K562 (cell line): ENCODE results near the gene MARCKSL1. TPM values are rescaled to one million over a fixed set of nuclear protein-coding genes. Genes with fewer than 3 reads are reported as not detected.

Experiments
- CBFA2T3 ChIP-seq: fragments of 450-650 bp; IDR thresholded peaks from 2 replicates; pipeline ENCODE4 v1.6.1; 2017
- CHD1 ChIP-seq: fragments of 200-600 bp; sonication (generic); IDR thresholded peaks from one replicate; pipeline ENCODE4 v1.6.1; 2012; ENCODE audit warnings: mild to moderate bottlenecking, moderate library complexity, low read length, inconsistent platforms
- EHMT2 ChIP-seq: fragments of 450-650 bp; IDR thresholded peaks from 2 replicates; pipeline ENCODE4 v1.6.1; 2018; ENCODE audit warnings: antibody characterized with exemption
- FOXK1 ChIP-seq: sonication (generic); formaldehyde crosslinking; IDR thresholded peaks from 2 replicates; pipeline ENCODE4 v1.8.0; 2022; ENCODE audit warnings: missing genetic modification reagents, mild to moderate bottlenecking, borderline replicate concordance
- FUS ChIP-seq: fragments of 200-400 bp; formaldehyde crosslinking; optimal IDR thresholded peaks from 2 replicates; pipeline ENCODE3; 2017; ENCODE audit warnings: low read depth, low read length
- GABPB1 ChIP-seq: sonication (generic); formaldehyde crosslinking; IDR thresholded peaks from 2 replicates; pipeline ENCODE4 v1.8.0; 2022; ENCODE audit warnings: mild to moderate bottlenecking, missing genetic modification reagents
- HSF4 ChIP-seq: fragments of 250-450 bp; sonication (Bioruptor Pico); IDR thresholded peaks from 2 replicates; pipeline ENCODE4 v2.1.2; 2022; ENCODE audit warnings: mild to moderate bottlenecking, moderate library complexity, borderline replicate concordance
- ILF3 ChIP-seq: fragments of 450-650 bp; IDR thresholded peaks from 2 replicates; pipeline ENCODE4 v1.6.1; 2018; ENCODE audit warnings: antibody characterized with exemption, mild to moderate bottlenecking, moderate library complexity, borderline replicate concordance
- PCBP2 ChIP-seq: fragments of 200-400 bp; formaldehyde crosslinking; IDR thresholded peaks from 2 replicates; pipeline ENCODE4 v1.6.1; 2018; ENCODE audit warnings: low read length, low read depth, mild to moderate bottlenecking, moderate library complexity; ENCODE audit not compliant: poor library complexity, severe bottlenecking
- RCOR1 ChIP-seq, 2 experiments: IDR thresholded peaks; 2 replicates each; pipeline ENCODE4 v1.6.1; 2012; ENCODE audit warnings: low read depth in 2 of 2, low read length in 2 of 2, borderline replicate concordance in 1 of 2, improper control_type of control experiment in 1 of 2
- RNF2 ChIP-seq: sonication (generic); IDR thresholded peaks from 2 replicates; pipeline ENCODE4 v1.6.1; 2016
- SIX5 ChIP-seq, 2 experiments: IDR thresholded peaks; 2 replicates each; pipeline ENCODE4 v1.6.1; 2011; ENCODE audit warnings: low read length in 2 of 2, borderline replicate concordance in 1 of 2, low read depth in 1 of 2, mild to moderate bottlenecking in 1 of 2, moderate library complexity in 1 of 2; ENCODE audit not compliant: insufficient read depth in 1 of 2
- TAF15 ChIP-seq: fragments of 200-400 bp; formaldehyde crosslinking; IDR thresholded peaks from 2 replicates; pipeline ENCODE4 v1.6.1; 2017; ENCODE audit warnings: mild to moderate bottlenecking, low read depth, low read length, moderate library complexity
- TCF15 ChIP-seq: fragments of 250-450 bp; sonication (Bioruptor Pico); IDR thresholded peaks from 2 replicates; pipeline ENCODE4 v1.8.0; 2022; ENCODE audit warnings: moderate library complexity, mild to moderate bottlenecking, inconsistent platforms
- THRB ChIP-seq: fragments of 450-650 bp; formaldehyde crosslinking; conservative IDR thresholded peaks from 2 replicates; pipeline ENCODE4 v1.4.0; 2022; ENCODE audit warnings: mild to moderate bottlenecking, missing genetic modification characterization
- U2AF1 ChIP-seq: fragments of 200-400 bp; formaldehyde crosslinking; optimal IDR thresholded peaks from 2 replicates; pipeline ENCODE3; 2017; ENCODE audit warnings: mild to moderate bottlenecking, low read depth, low read length, moderate library complexity
- ZBTB7A ChIP-seq: IDR thresholded peaks from 2 replicates; pipeline ENCODE4 v1.6.1; 2011; ENCODE audit warnings: low read depth, mild to moderate bottlenecking, low read length, moderate library complexity, borderline replicate concordance; ENCODE audit not compliant: control insufficient read depth
- ZNF445 ChIP-seq: fragments of 250-450 bp; sonication (Bioruptor Pico); IDR thresholded peaks from 2 replicates; pipeline ENCODE4 v1.4.0; 2020; ENCODE audit warnings: low read depth, mild to moderate bottlenecking, moderate library complexity
- ZNF609 ChIP-seq: sonication (generic); formaldehyde crosslinking; IDR thresholded peaks from 2 replicates; pipeline ENCODE4 v1.8.1; 2023; ENCODE audit warnings: missing genetic modification reagents, mild to moderate bottlenecking, borderline replicate concordance
- polyA plus RNA-seq, 8 experiments: library from polyadenylated mRNA; depleted of rRNA in 4 of 8; stranded (reverse) in 5 of 8; unstranded in 3 of 8; fragments of >200 nt; fragmentation: Nextera tagmentation in 2 of 8; fragmentation: Illumina TruSeq in 1 of 8; extraction: Ambion mirVana in 2 of 8; extraction: Trizol in 1 of 8; gene quantifications; 2 replicates each; pipeline versions ENCODE4 v1.2.1 to v1.2.3, GENCODE V29; 2011 to 2014; ENCODE audit warnings: inconsistent platforms in 1 of 8, missing spikeins in 1 of 8
- total RNA-seq, 7 experiments: library from RNA; depleted of rRNA in 6 of 7; stranded (reverse); fragments of >200 nt in 6 of 7; fragmentation: Illumina TruSeq in 2 of 7; extraction: Trizol in 2 of 7; gene quantifications; 2 replicates each; pipeline versions ENCODE4 v1.2.1 to v1.2.3, GENCODE V29; 2011 to 2021; ENCODE audit warnings: low replicate concordance in 1 of 7
- TF ChIP-seq, protein P1 (sequence below): sonication (generic); formaldehyde crosslinking; IDR thresholded peaks from 2 replicates; pipeline ENCODE4 v1.8.0; 2022; ENCODE audit warnings: mild to moderate bottlenecking, missing genetic modification reagents
- TF ChIP-seq, protein P2 (sequence below): fragments of 250-450 bp; sonication (Bioruptor Pico); IDR thresholded peaks from 2 replicates; pipeline ENCODE4 v1.9.0; 2021; ENCODE audit warnings: mild to moderate bottlenecking

The MARCKSL1 gene
- total and polyA plus RNA-seq, 9 of the 15 experiments (the other 6 are each of a cell fraction or from before 2014, with no cell fraction given), result 14.7 to 325 (median 155) TPM

DNA sequence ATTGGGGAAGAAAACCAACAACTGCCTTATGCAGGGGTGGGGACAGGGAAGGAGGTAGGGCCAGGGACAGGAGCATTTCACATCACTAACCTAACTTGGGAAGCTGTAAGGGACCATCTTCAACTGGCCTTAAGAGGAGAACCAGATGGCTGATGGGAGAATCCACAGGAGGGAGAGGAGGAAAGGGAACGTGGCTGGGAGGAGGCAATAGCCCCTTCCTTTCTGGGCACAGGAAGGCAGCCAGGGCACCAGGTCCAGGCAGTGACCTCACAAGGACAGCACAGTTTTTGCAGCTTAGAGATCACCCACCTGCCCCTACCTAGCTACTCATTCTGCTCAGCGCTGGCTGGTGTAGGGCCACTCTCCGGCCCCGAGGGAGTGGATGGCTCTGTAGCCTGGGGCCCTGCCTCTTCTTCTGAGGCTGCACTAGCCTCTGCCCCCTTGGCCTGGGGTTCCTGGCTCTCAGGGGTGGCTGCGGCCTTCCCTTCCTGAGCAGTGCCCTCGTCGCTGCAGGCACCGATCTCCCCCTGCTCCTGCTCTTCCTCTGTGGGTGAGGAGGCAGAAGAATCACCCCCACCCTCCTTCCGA, 1.7 kb downstream of the MARCKSL1 start (continued):
- TF ChIP-seq ILF3 (0 out of 2 replicates have a peak, but pooled peaks have one; percentile 14), TAF15 (0 out of 2 replicates have a peak, but pooled peaks have one; percentile 61), GABPB1 (CRISPR knock-in tag) (peak; percentile 8; the same call in 1 of the 2 replicates), TCF15 (CRISPR knock-in tag) (no peak), RCOR1 (IDR thresholded peaks at IDR 0.05; ENCODE audit: borderline replicate concordance in 1 of 2, low read depth in 2 of 2, low read length in 2 of 2) (peak in 1 of 2 experiments; percentile 89; a peak in 2 of 4 replicates), FUS (no peak), PCBP2 (no peak), HSF4 (no peak), ZBTB7A (no peak), RNF2 (no peak), SIX5 (IDR thresholded peaks at IDR 0.05; ENCODE audit: borderline replicate concordance in 1 of 2, insufficient read depth in 1 of 2, low read depth in 1 of 2, low read length in 2 of 2) (no peak), EHMT2 (no peak), ZNF609 (CRISPR knock-in tag) (no peak), FOXK1 (CRISPR knock-in tag) (0 out of 2 replicates have a peak, but pooled peaks have one; percentile 13), THRB (CRISPR knock-in tag) (no peak), U2AF1 (no peak), CHD1 (peak; percentile 1), ZNF445 (CRISPR knock-in tag) (no peak), CBFA2T3 (no peak)
- TF ChIP-seq, protein P1, sequence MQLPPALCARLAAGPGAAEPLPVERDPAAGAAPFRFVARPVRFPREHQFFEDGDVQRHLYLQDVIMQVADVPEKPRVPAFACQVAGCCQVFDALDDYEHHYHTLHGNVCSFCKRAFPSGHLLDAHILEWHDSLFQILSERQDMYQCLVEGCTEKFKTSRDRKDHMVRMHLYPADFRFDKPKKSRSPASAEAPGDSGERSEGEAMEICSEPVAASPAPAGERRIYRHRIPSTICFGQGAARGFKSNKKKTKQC, result 0 out of 2 replicates have a peak, but pooled peaks have one; percentile 31
- TF ChIP-seq, protein P2, sequence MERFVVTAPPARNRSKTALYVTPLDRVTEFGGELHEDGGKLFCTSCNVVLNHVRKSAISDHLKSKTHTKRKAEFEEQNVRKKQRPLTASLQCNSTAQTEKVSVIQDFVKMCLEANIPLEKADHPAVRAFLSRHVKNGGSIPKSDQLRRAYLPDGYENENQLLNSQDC (CRISPR knock-in tag), result peak; percentile 68; the same call in 1 of the 2 replicates
